GM18499 (cell line): ENCODE data around the gene FAM135A.
"Not testable (repeated sequence)": the region's sequence is repeated elsewhere in the genome, so short reads cannot be mapped to it uniquely, and the experiment has no call there.

ENCODE experiments used
- ATAC-seq: cut with Tn5 transposase; IDR thresholded peaks from one replicate; pipeline ENCODE4 v1.9.1; 2021; ENCODE audit warnings: moderate number of reproducible peaks; ENCODE audit not compliant: insufficient read depth, unreplicated experiment

The FAM135A gene

DNA sequence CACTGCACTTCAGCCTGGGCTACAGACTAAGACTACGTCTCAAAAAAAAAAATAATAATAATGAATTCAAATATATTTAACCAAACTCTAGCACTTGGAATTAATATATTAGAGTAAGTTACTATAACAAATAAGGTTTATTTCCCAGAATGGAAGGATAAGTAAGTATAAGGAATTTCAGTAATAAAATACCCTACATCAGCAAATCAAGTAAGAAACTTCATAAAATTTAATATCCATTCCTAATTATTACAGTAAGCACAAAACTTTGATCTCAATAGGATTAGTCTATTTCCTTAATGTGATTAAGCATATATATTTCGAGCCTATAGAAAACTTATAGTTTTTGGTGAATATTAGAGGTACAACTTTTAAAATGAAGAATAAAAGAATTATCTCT, 116.7 kb downstream of the FAM135A start:
- ATAC-seq: no peak

DNA sequence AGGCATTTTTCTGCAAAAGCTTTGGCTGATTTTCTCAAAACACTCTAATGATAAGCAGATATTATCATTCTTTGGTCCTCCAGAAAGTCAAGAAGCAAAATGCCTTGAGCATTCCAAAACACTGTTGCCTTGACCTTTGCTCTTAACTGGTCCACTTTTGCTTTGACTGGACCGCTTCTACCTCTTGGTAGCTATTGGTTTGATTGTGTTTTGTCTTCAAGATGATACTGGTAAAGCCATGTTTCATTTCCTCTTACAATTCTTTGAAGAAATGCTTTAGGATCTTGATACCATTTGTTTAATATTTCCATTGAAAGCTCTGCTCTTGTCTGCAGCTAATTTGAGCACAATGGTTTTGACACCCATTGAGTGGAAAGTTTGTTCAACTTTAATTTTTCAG, 117.8 kb downstream of the FAM135A start:
- no peak for ATAC-seq

DNA sequence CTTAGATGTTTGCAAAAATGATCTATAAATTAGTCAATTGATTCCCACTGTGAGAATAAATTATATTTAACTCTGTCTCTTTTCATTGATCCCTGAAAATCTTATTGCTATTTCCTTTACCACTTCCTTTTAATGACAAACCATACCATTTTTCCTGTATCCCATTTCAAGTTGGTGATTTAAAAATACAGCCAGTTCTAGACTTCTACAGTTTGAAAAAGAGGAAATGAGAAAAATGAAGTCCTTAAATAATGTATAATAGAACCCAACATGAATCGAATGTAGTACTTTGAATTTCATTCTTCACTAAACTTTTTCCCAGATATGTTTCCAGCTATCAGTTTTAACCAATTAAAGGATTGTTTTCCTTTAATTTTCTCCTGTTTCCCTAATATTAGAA, 124.0 kb downstream of the FAM135A start:
- no peak for ATAC-seq

DNA sequence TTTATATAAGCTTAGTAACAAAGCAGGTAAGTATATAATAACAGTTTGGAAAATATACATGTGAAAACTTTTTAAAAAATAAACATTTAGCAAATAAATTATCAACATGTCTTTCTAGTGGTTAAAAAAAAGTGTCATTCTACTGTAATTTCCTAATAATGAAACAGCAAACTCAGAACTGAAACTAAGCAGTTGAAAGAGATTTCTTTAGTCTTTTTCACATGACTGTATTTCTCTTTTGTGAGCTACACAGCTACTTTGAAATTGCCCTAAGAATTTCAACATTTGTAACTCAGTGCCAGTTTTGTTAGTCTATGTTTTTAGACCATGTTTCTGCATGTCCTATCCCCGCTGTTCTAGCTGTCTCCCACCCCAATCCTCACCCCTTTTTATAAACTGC, 125.1 kb downstream of the FAM135A start:
- ATAC-seq: peak; percentile 76

DNA sequence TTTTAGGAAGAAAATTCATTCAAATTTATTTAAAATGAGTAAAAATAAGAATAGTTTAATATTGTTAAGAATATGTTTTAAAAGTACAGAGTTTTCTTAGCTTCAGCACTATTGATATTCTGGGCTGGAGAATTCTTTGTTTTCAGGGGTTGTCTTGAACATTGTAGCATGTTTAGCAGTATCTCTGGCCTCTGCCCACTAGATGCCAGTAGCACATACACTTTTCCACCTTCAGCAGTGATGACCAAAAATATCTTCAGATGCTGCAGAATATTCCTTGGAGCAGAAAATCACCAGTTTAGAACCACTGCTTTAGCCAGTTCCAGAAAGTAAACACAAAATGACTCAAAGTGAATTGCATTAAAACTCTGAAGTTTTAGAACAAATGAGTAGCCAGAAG, 134.0 kb downstream of the FAM135A start:
- no peak for ATAC-seq

DNA sequence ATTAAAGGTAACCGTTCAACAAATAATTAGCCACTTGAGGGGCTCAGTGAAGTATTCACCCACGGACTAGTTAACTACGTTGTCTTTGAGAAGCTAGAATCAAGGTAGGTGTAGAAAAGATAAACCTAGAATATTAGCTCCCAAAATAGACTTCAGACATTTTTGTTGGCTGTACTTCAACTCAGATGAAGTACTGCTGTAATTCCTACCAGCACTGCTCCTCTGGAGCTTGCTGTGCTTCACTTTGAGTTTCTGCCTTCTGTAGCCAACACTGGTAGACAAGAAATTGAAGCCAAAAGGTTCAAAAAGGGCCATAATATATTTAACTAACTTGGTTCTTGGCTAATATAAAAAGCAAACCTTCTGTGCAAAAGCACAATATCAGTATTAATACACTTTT, 134.6 kb downstream of the FAM135A start:
- no peak for ATAC-seq

DNA sequence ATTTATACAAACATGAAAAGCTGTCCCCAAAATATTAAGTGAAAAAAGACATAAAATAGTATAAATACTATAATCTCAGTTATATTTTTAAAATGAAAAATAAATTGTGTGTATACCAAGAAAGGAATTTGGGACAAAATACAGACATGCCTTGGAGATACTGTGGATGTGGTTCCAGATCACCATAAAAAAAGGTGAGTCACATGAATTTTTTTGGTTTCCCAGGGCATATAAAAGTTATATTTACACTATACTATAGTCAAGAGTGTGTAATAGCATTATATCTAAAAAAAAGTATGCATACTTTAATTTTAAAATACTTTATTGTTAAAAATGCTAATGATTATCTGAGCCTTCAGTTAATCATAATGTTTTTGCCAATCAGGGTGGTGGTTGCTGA, 136.0 kb downstream of the FAM135A start:
- ATAC-seq: no peak

DNA sequence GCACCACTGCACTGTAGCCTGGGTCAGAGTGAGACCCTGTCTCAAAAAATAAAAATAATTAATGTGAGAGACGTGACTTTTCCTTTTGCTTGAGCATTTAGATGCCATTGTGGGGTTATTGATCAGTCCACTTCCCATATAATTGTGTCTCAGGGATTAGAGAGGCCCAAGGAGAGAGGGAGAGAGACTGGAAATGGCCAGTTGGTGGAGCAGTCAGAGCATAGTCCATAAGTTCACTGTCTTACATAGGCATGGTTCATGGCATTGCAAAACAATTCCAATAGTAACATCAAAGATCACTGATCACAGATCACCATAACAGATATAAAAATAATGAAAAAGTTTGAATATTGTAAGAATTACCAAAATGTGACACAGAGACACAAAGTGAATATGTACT, 138.3 kb downstream of the FAM135A start:
- ATAC-seq: no peak

DNA sequence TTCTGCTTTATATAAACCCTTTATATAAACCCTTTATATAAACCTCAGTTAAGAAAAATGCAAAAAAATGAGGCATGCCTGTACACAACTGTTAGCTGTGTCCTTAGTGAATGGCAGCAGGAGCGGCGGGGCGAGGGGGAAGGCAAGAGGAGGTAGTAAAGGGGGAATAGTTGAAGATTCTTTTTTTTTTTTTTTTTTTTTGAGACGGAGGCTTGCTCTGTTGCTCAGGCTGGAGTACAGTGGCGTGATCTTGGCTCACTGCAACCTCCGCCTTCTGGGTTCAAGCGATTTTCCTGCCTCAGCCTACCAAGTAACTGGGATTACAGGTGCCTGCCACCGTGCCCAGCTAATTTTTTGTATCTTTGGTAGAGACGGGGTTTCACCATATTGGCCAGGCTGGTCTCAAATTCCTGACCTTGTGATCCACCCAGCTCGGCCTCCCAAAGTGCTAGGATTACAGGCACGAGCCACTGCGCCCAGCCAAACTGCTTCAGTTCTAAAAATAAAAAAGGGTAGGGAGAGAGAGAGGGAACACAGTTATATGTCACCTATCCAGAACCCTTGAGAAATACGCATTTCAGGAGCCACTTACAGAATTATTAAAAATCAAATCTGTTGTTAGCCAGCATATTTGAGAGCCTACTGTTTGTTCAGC, 139.1 kb downstream of the FAM135A start:
- ATAC-seq: not testable (repeated sequence)

DNA sequence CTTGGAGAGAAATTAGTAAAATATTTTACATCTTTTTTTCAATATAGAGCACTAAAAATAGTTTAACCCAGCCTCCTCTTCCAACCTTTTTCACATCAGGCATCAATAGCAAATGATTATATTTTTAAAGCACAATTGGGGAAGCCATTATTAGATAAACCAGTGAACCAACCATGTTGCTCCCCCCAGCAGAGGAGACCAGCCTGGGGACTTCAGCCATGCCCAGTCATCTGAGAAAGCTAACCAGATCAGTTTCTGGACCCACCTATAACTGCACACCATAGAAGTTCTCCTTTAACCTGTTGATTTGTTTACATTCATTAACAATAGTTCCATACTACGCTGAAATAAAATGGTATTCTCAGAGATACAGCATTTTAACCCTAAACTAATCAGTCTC, 139.7 kb downstream of the FAM135A start:
- no peak for ATAC-seq

DNA sequence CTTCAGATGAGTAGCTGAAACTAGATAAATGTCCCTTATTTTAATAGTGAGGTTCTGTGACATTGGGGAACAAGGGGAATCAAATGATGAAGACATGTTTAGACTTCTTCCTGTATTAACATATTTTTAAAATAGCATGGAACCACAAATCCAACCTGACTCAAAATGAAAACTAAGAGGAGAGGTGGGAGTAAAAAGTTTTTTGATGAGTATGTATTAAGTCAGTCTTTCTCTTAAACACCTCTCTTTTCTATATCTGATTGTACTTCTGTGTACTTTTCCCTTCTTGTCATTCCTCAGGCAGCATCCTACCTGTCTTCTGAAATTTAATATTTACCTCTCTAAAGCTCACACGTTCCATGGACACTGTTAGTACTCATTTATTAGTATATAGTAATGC, 144.7 kb downstream of the FAM135A start:
- no peak for ATAC-seq

DNA sequence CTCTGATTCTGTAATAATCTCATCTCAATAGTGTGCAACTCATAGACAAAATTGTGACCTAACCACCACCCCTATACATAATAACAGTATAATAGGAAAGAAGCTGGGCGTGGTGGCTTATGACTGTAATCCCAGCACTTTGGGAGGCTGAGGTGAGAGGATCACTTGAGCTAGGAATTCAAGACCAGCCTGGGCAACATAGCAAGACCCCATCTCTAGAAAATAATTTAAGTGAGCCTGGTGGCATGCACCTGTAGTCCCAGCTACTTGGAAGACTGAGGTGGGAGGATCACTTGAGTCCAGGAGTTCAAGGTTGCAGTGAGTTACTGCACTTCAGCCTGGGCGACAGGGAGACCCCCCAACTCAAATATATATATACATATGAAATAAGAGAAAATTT, 149.1 kb downstream of the FAM135A start:
- not testable (repeated sequence) for ATAC-seq

DNA sequence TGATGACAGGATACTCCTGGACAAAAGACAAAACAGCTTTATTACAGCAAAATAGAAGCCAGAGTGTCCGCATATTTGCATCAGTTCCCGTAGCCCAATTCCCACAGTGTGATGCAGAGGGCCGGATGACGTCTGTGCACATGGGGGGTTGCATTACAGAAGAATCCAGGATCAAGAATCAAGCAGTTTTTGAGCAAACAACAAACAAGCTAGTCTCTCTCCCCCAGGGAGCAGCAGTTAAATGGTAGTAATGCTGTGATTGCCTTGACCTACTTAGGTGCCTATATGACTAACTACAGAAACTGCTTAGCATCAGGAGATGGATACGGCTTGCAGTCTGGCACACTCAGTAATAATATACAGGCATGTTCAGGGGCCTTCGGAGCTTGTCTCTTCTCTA, 150.2 kb downstream of the FAM135A start:
- no peak for ATAC-seq

DNA sequence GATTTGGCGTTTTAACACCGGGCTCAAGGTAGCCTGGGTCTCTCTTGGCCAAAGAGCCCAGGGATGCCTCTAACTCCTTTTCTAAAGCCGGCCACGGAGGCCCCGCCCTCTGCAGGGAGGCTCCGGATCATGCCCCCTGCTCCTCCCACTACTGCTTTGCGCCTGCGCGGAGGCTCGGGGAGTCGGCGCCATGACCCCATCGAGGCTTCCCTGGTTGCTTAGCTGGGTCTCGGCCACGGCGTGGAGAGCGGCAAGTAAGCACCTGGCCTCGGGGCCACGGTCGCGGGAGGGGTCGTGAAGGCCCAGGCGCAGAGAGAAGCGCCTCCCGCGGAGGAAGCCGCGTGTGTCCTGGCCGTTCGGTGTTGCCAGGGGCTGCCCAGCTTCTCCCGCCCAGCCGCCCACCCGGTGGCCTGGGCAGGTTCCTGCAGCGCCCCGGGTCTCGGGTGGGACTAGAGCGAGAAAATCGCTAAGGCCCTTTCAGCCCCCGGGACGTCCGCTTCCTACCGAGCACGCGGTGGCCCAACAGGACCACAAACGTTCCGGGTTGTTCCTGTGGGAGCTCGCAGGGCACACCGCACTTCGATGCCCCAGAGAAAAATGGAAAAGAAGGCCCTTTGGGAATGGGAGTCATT, 153.6 kb downstream of the FAM135A start, which contains the start of gene SDHAF4:
SDHAF4 (plus strand) TSS at position 180 of the 632 bp plus-strand sequence; CDS start at position 191, 11 bp downstream.
- peak; percentile 93 for ATAC-seq

DNA sequence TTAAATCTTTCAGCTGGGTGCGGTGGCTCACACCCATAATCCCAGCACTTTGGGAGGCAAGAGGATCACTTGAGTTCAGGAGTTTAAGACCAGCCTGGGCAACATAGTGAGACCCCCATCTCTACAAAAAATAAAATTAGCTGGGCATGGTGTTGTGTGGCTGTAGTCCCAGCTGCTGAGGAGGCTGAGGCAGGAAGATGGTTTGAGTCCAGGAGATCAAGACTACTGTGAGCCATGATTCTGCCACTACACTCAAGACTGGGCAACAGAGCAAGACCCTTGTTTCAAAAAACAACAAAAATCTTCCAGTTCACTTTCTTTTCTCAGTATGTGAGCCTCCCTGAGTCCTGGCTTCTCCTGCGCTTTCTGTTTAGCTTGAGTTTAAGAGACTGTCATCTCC, 161.3 kb downstream of the FAM135A start:
- ATAC-seq: no peak

DNA sequence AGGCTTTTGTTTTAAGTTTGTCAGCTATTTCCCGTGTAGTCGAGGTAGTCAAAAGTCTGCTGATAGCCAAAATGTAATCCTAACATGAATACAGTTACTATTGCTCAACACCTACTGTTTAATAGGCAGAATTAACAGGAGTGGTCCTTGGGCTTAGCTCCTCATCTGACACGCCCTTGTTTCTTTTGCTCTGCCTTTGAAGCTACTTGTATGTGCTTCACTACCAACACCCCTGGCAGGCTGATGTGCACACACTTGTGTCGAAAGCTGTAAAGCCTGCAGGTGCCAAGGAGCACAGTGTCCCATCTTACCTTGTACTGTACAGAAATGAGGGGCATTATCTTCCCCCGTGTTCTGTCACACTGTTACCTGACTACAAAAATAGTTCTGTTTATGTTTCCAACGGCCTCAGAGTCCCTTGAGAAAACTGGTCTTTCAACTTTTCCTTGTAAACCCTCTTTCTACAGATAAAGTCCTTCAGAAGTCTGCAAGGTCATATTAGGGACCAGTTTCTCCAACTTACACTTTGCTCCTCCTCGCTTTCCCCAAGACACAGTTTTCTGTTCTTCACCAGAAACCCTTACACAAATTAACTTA, 162.7 kb downstream of the FAM135A start:
- ATAC-seq: no peak

DNA sequence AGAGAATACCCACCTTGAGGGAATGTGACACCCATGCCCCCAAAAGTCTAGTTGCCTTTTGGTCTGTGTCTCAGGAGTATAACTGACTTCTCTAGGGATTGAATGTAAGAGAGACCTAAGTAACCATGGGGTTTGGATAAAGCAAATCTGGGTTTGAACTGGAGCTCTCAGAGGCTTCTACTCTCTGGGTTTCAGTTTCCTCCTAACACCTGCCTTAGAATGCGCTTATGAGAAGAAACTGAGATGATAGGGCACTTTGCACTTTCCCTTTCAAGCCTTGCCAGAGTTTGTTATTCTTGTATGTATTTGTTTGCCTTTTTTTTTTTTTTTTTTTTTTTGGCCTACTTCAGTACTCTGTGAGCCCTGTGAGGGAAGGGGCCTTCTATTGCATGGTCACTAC, 172.8 kb downstream of the FAM135A start:
- ATAC-seq: peak; percentile 85

DNA sequence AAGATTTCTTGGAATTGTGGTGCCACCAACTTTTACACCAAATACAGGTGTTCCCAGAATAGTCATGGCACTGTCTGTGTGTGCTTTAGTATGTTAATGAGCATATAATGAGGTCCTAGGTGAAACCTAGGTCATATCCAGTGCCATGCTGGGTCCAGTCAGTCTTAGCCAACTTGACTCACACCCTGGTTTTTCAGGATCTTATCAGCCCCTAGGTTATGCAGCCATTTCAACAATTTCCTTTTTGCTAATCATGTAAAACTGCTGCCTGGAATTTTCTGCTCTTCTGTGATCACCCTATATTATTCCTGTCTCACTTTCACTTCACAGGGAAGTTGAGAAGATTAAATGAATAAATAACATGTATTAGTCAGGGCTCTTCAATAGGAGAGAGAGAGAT, 177.1 kb downstream of the FAM135A start:
- ATAC-seq: no peak

DNA sequence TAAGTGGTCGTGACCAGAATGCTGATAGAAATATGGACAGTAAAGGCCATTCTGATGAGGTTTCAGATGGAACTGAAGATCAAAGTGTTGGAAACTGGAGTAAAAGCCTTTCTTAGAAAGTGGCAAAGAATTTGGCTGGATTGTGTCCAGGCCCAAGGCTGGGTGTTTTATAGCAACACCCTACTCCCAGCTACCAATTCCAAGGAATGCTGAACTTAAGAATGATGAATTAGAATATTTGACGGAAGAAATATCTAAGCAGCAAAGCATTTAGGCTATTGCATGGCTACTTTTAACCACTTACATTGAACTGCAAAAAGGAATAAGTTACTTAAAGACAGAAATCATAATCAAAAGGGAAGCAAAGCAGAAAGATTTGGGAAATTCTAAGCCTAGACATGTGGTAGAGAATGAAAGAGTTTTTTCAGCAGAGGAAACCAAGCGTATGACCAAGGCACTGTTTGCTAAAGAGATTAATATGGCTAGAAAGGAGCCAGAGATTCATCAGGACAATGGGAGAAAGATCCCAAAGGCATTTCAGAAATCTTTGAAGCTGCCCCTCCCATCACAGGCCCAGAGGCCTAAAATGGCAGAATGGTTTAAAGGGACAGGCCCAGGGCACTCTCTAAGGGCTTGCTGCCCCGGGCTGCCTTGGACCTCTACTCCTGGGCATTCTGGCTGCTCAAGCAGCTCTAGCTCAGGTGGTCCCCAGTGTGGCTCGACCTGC, 179.2 kb downstream of the FAM135A start:
- ATAC-seq: no peak

DNA sequence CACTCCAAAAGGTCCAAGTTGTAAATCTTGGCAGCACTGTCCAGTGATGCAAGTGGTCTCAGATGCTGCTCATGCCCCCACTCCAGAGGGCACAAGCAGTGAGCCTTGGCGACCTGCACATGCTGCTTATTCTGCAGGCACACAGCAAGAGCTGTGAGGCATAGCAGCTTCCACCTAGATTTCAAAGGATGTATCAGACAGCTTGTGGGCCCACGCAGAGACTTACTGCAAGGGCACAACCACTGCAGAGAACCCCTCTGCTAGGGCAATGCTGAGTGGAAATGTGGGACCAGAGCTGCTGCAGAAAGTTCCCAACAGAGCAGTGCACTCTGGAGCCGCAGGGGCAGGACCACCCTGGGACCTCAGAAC, 179.8 kb downstream of the FAM135A start:
- ATAC-seq: no peak

DNA sequence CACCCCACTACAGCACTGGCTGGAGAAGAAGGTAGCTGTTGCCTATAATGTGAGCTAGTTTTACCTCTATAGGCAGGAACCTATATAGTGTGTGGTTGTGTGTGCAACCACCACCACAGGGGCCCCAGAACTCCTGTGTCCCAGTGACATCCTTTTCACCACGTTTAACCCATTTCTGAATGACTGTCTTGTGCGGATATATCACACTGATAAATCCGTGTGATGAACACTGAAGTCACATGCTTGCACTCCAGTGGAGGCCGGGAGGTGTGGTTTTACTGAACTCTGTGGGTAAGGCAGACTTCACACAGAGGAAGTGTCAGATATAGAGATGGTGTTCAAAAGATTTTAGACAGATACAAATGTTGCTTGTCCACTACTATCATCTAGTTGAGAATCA, 185.9 kb downstream of the FAM135A start:
- no peak for ATAC-seq
